Measurements from ENCODE around the gene HIPK2.

GRCh38 chr7:139711991-139712743, 65.6 kb downstream of the HIPK2 start:
- no peak for TF ChIP-seq CTCF (IDR thresholded peaks at IDR 0.05)
- no peak for TF ChIP-seq POLR2A (IDR thresholded peaks at IDR 0.05)
